WTC11 (cell line): ENCODE data around the gene ADK. TPM values are rescaled to one million over a fixed set of nuclear protein-coding genes. Genes with fewer than 3 reads are reported as not detected.

ENCODE experiments used
- ATAC-seq: fragments of 200-7000 bp; cut with Tn5 transposase; 2 replicates; pipeline ENCODE4 v1.10.0; 2021; ENCODE audit warnings: mild to moderate bottlenecking, moderate library complexity
- CTCF ChIA-PET: fragments of 300-600 bp; sonication (Branson Sonifier 250); formaldehyde crosslinking; loops from one replicate; lab custom pipeline; 2021; ENCODE audit warnings: antibody characterized with exemption; lab: Charles Lee
- POLR2A ChIA-PET: fragments of 350-600 bp; sonication (Branson Sonifier 250); formaldehyde crosslinking; loops from one replicate; lab custom pipeline; 2021; ENCODE audit warnings: antibody characterized with exemption; lab: Charles Lee
- DNase-seq: peaks from one replicate; pipeline ENCODE4 v3.0.0; 2021; ENCODE audit warnings: low spot score
- H3K27ac Mint-ChIP-seq: 2 replicates; pipeline ENCODE4 v1.8.0; 2021; ENCODE audit warnings: mixed read lengths
- H3K27me3 Mint-ChIP-seq: 2 replicates; pipeline ENCODE4 v1.8.0; 2021; ENCODE audit warnings: low read depth, mild to moderate bottlenecking, moderate library complexity, mixed read lengths
- H3K36me3 Mint-ChIP-seq: 2 replicates; pipeline ENCODE4 v1.8.0; 2021; ENCODE audit warnings: mixed read lengths
- H3K4me1 Mint-ChIP-seq: 2 replicates; pipeline ENCODE4 v1.8.0; 2022; ENCODE audit warnings: mixed read lengths
- H3K4me3 Mint-ChIP-seq: 2 replicates; pipeline ENCODE4 v1.8.0; 2021; ENCODE audit warnings: mild to moderate bottlenecking, moderate library complexity, mixed read lengths
- H3K9me3 Mint-ChIP-seq: 2 replicates; pipeline ENCODE4 v1.8.0; 2021; ENCODE audit warnings: mixed read lengths
- CBFB ChIP-seq: sonication (generic); formaldehyde crosslinking; IDR thresholded peaks from 2 replicates; pipeline ENCODE4 v1.8.1; 2022; ENCODE audit warnings: mild to moderate bottlenecking, low read depth, missing genetic modification reagents
- FOXK1 ChIP-seq: sonication (generic); formaldehyde crosslinking; IDR thresholded peaks from 2 replicates; pipeline ENCODE4 v1.8.0; 2022; ENCODE audit warnings: mild to moderate bottlenecking, moderate library complexity, missing genetic modification reagents
- NR1H2 ChIP-seq: sonication (generic); formaldehyde crosslinking; IDR thresholded peaks from 2 replicates; pipeline ENCODE4 v1.9.0; 2021; ENCODE audit warnings: mild to moderate bottlenecking, moderate library complexity, missing genetic modification reagents
- NR3C1 ChIP-seq: sonication (generic); formaldehyde crosslinking; conservative IDR thresholded peaks from 2 replicates; pipeline ENCODE4 v1.8.1; 2023; ENCODE audit warnings: low read depth, mild to moderate bottlenecking, missing genetic modification reagents
- RELA ChIP-seq: sonication (generic); formaldehyde crosslinking; IDR thresholded peaks from 2 replicates; pipeline ENCODE4 v1.8.1; 2022; ENCODE audit warnings: missing genetic modification reagents, mild to moderate bottlenecking, borderline replicate concordance
- RORB ChIP-seq: fragments of 250-450 bp; sonication (Bioruptor Pico); IDR thresholded peaks from 2 replicates; pipeline ENCODE4 v1.9.0; 2021; ENCODE audit warnings: mild to moderate bottlenecking
- SP1 ChIP-seq: sonication (generic); formaldehyde crosslinking; conservative IDR thresholded peaks from 2 replicates; pipeline ENCODE4 v1.8.1; 2022; ENCODE audit warnings: missing genetic modification reagents
- TEAD4 ChIP-seq: sonication (generic); formaldehyde crosslinking; IDR thresholded peaks from 2 replicates; pipeline ENCODE4 v1.8.0; 2022; ENCODE audit warnings: mild to moderate bottlenecking, missing genetic modification reagents
- ZNF219 ChIP-seq: sonication (generic); formaldehyde crosslinking; IDR thresholded peaks from 2 replicates; pipeline ENCODE4 v1.8.0; 2023; ENCODE audit warnings: missing genetic modification reagents, mild to moderate bottlenecking, borderline replicate concordance
- ZNF671 ChIP-seq: fragments of 250-450 bp; sonication (Bioruptor Pico); IDR thresholded peaks from 2 replicates; pipeline ENCODE4 v1.8.0; 2021; ENCODE audit warnings: mild to moderate bottlenecking
- total RNA-seq: library from RNA; stranded (reverse); gene quantifications from 3 replicates; pipeline ENCODE4 v1.2.3, GENCODE V29; 2021
- TF ChIP-seq, protein P1 (sequence below): fragments of 250-450 bp; sonication (Bioruptor Pico); IDR thresholded peaks from 2 replicates; pipeline ENCODE4 v2.1.2; 2022; ENCODE audit warnings: mild to moderate bottlenecking, moderate library complexity
- TF ChIP-seq, protein P2 (sequence below): sonication (generic); formaldehyde crosslinking; IDR thresholded peaks from 2 replicates; pipeline ENCODE4 v1.8.0; 2022; ENCODE audit warnings: mild to moderate bottlenecking, missing genetic modification reagents
- TF ChIP-seq, protein P3 (sequence below): sonication (generic); formaldehyde crosslinking; IDR thresholded peaks from 2 replicates; pipeline ENCODE4 v1.8.1; 2022; ENCODE audit warnings: low read depth, mild to moderate bottlenecking, moderate library complexity, missing genetic modification reagents, borderline replicate concordance
- TF ChIP-seq, protein P4 (sequence below): sonication (generic); formaldehyde crosslinking; IDR thresholded peaks from 2 replicates; pipeline ENCODE4 v1.8.0; 2022; ENCODE audit warnings: missing genetic modification reagents
- TF ChIP-seq, protein P5 (sequence below): fragments of 250-450 bp; sonication (Bioruptor Pico); conservative IDR thresholded peaks from 2 replicates; pipeline ENCODE4 v1.9.0; 2021; ENCODE audit warnings: mild to moderate bottlenecking
- TF ChIP-seq, protein P6 (sequence below): sonication (generic); formaldehyde crosslinking; IDR thresholded peaks from 2 replicates; pipeline ENCODE4 v1.8.0; 2023; ENCODE audit warnings: missing genetic modification reagents, mild to moderate bottlenecking, borderline replicate concordance
- TF ChIP-seq, protein P7 (sequence below): sonication (generic); formaldehyde crosslinking; IDR thresholded peaks from 2 replicates; pipeline ENCODE4 v1.8.1; 2023; ENCODE audit warnings: mild to moderate bottlenecking, missing genetic modification reagents, moderate library complexity

Gene ADK
- total RNA-seq, 1 experiment from 2014 or later: 32.7 TPM

DNA sequence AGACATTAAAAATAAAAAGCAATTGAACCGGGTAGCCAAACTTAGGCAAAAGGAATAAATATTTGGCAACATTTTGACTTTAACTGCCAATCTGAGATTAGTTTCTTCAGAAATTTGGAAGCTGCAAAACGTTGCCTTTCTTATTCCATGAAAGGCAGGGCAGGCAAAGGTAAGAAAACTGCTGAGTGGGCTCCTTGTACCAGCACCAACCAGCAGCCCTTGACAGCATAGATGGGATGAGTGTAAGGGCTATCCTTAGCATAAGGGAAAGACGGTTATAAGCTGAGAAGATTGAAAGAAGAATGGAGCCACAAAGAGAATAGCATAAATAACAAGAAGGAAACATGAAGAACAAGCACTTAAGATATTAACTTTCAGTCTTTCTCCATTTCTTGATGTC lies 29.0 kb upstream of the ADK start (continued):
- TF ChIP-seq, protein P1, sequence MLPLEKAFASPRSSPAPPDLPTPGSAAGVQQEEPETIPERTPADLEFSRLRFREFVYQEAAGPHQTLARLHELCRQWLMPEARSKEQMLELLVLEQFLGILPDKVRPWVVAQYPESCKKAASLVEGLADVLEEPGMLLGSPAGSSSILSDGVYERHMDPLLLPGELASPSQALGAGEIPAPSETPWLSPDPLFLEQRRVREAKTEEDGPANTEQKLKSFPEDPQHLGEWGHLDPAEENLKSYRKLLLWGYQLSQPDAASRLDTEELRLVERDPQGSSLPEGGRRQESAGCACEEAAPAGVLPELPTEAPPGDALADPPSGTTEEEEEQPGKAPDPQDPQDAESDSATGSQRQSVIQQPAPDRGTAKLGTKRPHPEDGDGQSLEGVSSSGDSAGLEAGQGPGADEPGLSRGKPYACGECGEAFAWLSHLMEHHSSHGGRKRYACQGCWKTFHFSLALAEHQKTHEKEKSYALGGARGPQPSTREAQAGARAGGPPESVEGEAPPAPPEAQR: no peak
- TF ChIP-seq, protein P2, sequence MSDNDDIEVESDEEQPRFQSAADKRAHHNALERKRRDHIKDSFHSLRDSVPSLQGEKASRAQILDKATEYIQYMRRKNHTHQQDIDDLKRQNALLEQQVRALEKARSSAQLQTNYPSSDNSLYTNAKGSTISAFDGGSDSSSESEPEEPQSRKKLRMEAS (CRISPR knock-in tag): no peak
- TF ChIP-seq RELA: no peak
- TF ChIP-seq, protein P3, sequence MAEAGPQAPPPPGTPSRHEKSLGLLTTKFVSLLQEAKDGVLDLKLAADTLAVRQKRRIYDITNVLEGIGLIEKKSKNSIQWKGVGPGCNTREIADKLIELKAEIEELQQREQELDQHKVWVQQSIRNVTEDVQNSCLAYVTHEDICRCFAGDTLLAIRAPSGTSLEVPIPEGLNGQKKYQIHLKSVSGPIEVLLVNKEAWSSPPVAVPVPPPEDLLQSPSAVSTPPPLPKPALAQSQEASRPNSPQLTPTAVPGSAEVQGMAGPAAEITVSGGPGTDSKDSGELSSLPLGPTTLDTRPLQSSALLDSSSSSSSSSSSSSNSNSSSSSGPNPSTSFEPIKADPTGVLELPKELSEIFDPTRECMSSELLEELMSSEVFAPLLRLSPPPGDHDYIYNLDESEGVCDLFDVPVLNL (CRISPR knock-in tag): no peak
- no peak for TF ChIP-seq FOXK1 (CRISPR knock-in tag)
- TF ChIP-seq, protein P4, sequence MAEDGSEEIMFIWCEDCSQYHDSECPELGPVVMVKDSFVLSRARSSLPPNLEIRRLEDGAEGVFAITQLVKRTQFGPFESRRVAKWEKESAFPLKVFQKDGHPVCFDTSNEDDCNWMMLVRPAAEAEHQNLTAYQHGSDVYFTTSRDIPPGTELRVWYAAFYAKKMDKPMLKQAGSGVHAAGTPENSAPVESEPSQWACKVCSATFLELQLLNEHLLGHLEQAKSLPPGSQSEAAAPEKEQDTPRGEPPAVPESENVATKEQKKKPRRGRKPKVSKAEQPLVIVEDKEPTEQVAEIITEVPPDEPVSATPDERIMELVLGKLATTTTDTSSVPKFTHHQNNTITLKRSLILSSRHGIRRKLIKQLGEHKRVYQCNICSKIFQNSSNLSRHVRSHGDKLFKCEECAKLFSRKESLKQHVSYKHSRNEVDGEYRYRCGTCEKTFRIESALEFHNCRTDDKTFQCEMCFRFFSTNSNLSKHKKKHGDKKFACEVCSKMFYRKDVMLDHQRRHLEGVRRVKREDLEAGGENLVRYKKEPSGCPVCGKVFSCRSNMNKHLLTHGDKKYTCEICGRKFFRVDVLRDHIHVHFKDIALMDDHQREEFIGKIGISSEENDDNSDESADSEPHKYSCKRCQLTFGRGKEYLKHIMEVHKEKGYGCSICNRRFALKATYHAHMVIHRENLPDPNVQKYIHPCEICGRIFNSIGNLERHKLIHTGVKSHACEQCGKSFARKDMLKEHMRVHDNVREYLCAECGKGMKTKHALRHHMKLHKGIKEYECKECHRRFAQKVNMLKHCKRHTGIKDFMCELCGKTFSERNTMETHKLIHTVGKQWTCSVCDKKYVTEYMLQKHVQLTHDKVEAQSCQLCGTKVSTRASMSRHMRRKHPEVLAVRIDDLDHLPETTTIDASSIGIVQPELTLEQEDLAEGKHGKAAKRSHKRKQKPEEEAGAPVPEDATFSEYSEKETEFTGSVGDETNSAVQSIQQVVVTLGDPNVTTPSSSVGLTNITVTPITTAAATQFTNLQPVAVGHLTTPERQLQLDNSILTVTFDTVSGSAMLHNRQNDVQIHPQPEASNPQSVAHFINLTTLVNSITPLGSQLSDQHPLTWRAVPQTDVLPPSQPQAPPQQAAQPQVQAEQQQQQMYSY (CRISPR knock-in tag): no peak

DNA sequence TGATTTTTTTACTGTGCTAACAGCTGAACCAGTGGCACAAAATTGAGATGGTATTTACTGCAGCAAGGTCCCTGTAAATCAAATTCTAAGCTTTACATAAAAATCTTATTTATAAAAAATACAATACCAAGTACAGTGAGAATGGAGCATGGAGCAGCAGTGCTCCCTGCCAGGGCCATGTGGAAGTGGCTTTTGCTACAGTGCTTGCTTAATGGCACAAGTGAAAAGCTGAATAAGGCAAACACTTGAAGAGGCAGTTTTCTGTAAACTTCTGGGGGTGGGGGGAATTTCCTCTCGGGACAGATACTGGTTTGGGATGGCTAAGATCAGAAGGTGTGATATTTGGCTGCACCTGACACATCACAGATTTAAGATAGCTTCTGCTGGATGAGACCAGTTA lies 27.9 kb upstream of the ADK start:
- ATAC-seq (no peak), DNase-seq (no peak)
- no peaks in the 10 kb centered on the region for H3K9me3 Mint-ChIP-seq
- TF ChIP-seq FOXK1 (CRISPR knock-in tag) (no peak), ZNF219 (CRISPR knock-in tag) (no peak), NR3C1 (CRISPR knock-in tag) (no peak), CBFB (CRISPR knock-in tag) (no peak)
- TF ChIP-seq, protein P5, sequence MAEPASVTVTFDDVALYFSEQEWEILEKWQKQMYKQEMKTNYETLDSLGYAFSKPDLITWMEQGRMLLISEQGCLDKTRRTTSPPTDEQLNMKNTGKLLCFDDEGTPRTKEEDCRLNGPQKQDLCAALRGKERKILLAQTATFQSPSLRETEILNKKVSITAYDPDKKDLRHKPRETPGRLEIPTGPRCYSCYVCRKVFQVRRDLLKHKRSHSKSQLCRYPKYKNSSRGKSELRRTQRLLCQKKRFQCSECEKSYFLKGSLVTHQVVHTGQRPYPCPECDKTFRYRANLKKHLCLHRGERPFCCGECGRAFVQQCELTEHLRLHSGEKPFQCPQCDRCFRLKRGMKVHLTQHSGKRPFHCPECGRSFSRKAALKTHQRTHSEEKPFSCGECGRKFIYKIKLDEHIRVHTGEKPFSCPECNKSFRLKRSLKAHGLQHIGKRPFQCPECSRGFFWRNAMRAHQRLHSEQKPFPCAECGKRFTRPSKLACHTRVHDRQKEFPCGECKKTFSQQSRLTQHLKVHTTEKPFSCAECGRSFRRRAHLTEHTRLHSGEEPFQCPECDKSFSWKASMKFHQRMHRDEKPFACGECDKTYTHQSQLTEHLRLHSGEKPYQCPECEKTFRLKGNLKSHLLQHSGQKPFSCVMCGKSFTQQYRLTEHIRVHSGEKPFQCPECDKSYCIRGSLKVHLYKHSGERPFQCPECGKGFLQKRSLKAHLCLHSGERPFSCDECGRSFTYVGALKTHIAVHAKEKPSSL (CRISPR knock-in tag): no peak
- TF ChIP-seq, all 79 proteins: peak for 0
- peaks cover 9% of the 10 kb centered on the region for H3K4me1 Mint-ChIP-seq
- POLR2A ChIA-PET: interaction anchor here (0.8 kb wide), 1 partner anchor 13 kb away, joined by 4 read pairs; no protein-coding TSS in a partner anchor
- H3K4me3 Mint-ChIP-seq: no peak overlapping the region
- no peaks in the 10 kb centered on the region for H3K27me3 Mint-ChIP-seq
- CTCF ChIA-PET: interaction anchor here (0.6 to 0.8 kb wide), 3 partner anchors 243 to 977 kb away, joined by 3 read pairs; no protein-coding TSS in a partner anchor
- H3K36me3 Mint-ChIP-seq: peaks cover 56% of the 10 kb centered on the region
- no peak overlapping the region for H3K27ac Mint-ChIP-seq

DNA sequence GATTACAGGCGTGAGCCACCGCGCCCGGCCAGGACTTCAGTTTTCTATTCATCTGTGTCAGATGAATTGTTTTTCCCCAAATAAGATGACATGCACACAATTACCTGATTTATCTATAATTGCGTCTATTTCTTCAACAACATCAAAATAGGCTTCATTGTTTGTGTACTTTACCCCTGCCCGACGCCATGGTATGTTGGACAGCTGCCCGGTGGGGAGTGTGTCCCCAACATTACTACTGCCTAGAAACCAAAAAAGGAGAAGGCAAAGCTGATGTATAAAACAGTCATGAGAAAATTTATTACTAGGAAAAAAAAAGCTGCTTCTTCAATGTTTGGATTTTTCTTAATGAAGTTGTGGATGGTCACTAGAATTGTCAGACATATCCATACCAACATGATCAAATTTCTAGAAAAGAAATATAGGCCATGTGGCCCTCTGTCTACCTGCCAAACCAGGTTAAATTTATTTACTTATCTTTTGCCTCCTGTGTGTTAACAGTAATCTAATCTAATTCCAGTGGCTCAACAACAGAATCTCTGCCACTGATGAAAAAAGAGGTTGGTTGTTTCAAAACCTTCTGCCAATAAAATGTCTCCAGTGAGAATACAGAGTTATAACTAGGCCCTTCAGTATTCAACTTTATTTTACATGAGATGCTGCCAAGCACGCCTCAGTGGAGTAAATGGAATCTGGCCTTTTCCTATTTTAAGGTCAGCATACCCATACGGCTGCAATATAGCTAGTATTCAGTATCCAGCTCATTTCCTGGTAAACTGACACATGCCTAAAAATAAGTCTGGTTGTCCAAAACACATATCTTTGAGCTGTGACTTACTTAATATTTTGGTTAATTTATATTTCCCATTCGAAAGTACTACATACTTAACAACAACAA lies 16.8 kb upstream of the ADK start:
- Mint-ChIP-seq H3K27me3 (no peaks in the 10 kb centered on the region), H3K27ac (no peak overlapping the region), H3K4me3 (no peak overlapping the region), H3K36me3 (peaks cover 51% of the 10 kb centered on the region), H3K9me3 (no peaks in the 10 kb centered on the region), H3K4me1 (no peaks in the 10 kb centered on the region)
- TF ChIP-seq, protein P6, sequence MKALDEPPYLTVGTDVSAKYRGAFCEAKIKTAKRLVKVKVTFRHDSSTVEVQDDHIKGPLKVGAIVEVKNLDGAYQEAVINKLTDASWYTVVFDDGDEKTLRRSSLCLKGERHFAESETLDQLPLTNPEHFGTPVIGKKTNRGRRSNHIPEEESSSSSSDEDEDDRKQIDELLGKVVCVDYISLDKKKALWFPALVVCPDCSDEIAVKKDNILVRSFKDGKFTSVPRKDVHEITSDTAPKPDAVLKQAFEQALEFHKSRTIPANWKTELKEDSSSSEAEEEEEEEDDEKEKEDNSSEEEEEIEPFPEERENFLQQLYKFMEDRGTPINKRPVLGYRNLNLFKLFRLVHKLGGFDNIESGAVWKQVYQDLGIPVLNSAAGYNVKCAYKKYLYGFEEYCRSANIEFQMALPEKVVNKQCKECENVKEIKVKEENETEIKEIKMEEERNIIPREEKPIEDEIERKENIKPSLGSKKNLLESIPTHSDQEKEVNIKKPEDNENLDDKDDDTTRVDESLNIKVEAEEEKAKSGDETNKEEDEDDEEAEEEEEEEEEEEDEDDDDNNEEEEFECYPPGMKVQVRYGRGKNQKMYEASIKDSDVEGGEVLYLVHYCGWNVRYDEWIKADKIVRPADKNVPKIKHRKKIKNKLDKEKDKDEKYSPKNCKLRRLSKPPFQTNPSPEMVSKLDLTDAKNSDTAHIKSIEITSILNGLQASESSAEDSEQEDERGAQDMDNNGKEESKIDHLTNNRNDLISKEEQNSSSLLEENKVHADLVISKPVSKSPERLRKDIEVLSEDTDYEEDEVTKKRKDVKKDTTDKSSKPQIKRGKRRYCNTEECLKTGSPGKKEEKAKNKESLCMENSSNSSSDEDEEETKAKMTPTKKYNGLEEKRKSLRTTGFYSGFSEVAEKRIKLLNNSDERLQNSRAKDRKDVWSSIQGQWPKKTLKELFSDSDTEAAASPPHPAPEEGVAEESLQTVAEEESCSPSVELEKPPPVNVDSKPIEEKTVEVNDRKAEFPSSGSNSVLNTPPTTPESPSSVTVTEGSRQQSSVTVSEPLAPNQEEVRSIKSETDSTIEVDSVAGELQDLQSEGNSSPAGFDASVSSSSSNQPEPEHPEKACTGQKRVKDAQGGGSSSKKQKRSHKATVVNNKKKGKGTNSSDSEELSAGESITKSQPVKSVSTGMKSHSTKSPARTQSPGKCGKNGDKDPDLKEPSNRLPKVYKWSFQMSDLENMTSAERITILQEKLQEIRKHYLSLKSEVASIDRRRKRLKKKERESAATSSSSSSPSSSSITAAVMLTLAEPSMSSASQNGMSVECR: no peak
- TF ChIP-seq RORB (CRISPR knock-in tag) (no peak), NR1H2 (CRISPR knock-in tag) (no peak), SP1 (CRISPR knock-in tag) (no peak), TEAD4 (CRISPR knock-in tag) (no peak), ZNF671 (CRISPR knock-in tag) (no peak)
- TF ChIP-seq, protein P7, sequence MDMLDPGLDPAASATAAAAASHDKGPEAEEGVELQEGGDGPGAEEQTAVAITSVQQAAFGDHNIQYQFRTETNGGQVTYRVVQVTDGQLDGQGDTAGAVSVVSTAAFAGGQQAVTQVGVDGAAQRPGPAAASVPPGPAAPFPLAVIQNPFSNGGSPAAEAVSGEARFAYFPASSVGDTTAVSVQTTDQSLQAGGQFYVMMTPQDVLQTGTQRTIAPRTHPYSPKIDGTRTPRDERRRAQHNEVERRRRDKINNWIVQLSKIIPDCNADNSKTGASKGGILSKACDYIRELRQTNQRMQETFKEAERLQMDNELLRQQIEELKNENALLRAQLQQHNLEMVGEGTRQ (CRISPR knock-in tag): no peak
- no peak for ATAC-seq
- CTCF ChIA-PET: no interaction called here
- POLR2A ChIA-PET: interaction anchor here (0.7 kb wide), 1 partner anchor 10 kb away, joined by 4 read pairs; no protein-coding TSS in a partner anchor
- DNase-seq: no peak
